Osteoblast (primary cell): ENCODE measurements around the gene LTA4H. TPM values are rescaled to one million over a fixed set of nuclear protein-coding genes. Genes with fewer than 3 reads are reported as not detected.
A peak's percentile ranks its signal among the peaks of the same experiment; 100 is the strongest.

Experiments
- DNase-seq: peaks from one replicate; pipeline ENCODE4 v3.0.0; 2011; ENCODE audit warnings: low spot score, mixed read lengths; ENCODE audit not compliant: insufficient read length; ENCODE audit errors: missing footprints
- H2AFZ ChIP-seq: 2 replicates; pipeline ENCODE4 v1.6.0; 2011; ENCODE audit warnings: mild to moderate bottlenecking, low read length
- H3K27ac ChIP-seq: 2 replicates; pipeline ENCODE4 v1.5.1; 2011; ENCODE audit warnings: mild to moderate bottlenecking, low read depth, low read length, moderate library complexity
- H3K27me3 ChIP-seq: 2 replicates; pipeline ENCODE4 v1.6.0; 2012; ENCODE audit warnings: mild to moderate bottlenecking, control low read depth, inconsistent platforms, low read length, moderate library complexity; ENCODE audit not compliant: insufficient read depth
- H3K36me3 ChIP-seq: 2 replicates; pipeline ENCODE4 v1.5.1; 2011; ENCODE audit warnings: mild to moderate bottlenecking, low read length, control low read depth, moderate library complexity; ENCODE audit not compliant: insufficient read depth
- H3K4me1 ChIP-seq: 2 replicates; pipeline ENCODE4 v1.5.1; 2011; ENCODE audit warnings: mild to moderate bottlenecking, low read length, control low read depth, moderate library complexity; ENCODE audit not compliant: insufficient read depth
- H3K4me2 ChIP-seq: 2 replicates; pipeline ENCODE4 v1.6.0; 2011; ENCODE audit warnings: mild to moderate bottlenecking, low read length; ENCODE audit not compliant: insufficient read depth
- H3K4me3 ChIP-seq: fragments of 200-600 bp; sonication (generic); 3 replicates; pipeline ENCODE4 v1.5.1; 2012; ENCODE audit warnings: mild to moderate bottlenecking, low read length, inconsistent platforms; ENCODE audit not compliant: insufficient read depth
- H3K79me2 ChIP-seq: 2 replicates; pipeline ENCODE4 v1.6.0; 2012; ENCODE audit warnings: mild to moderate bottlenecking, low read length, control low read depth, inconsistent platforms; ENCODE audit not compliant: insufficient read depth
- H3K9me3 ChIP-seq: 2 replicates; pipeline ENCODE4 v1.5.1; 2011; ENCODE audit warnings: low read depth, low read length, control low read depth
- H4K20me1 ChIP-seq: 2 replicates; pipeline ENCODE4 v1.6.0; 2012; ENCODE audit warnings: mild to moderate bottlenecking, low read length, control low read depth; ENCODE audit not compliant: insufficient read depth
- CTCF ChIP-seq: IDR thresholded peaks from 2 replicates; pipeline ENCODE4 v1.5.1; 2011; ENCODE audit warnings: mild to moderate bottlenecking, low read depth, low read length, moderate library complexity; ENCODE audit errors: extremely low read depth
- total RNA-seq: library from RNA; depleted of rRNA; stranded (reverse); fragments of >200 nt; gene quantifications from 2 replicates; pipeline ENCODE4 v1.2.3, GENCODE V29; 2012

LTA4H gene
- total RNA-seq, 1 donor, result 73.8 TPM

- H3K36me3 ChIP-seq, result no peaks in the 10 kb centered on the region
- no peak overlapping the region for H3K4me3 ChIP-seq
- no peak for DNase-seq
- H3K27ac ChIP-seq, result no peak overlapping the region
- no peak for TF ChIP-seq CTCF
- H3K79me2 ChIP-seq, result no peaks in the 10 kb centered on the region
- H4K20me1 ChIP-seq, result no peaks in the 10 kb centered on the region
- no peak overlapping the region for H2AFZ ChIP-seq
- H3K4me2 ChIP-seq, result no peak overlapping the region
- H3K9me3 ChIP-seq, result no peaks in the 10 kb centered on the region
- H3K4me1 ChIP-seq, result no peaks in the 10 kb centered on the region
- H3K27me3 ChIP-seq, result peaks cover 2% of the 10 kb centered on the region
These were observed 68.1 kb downstream of the LTA4H start for GRCh38 chr12:95967301-95967700.

DNA sequence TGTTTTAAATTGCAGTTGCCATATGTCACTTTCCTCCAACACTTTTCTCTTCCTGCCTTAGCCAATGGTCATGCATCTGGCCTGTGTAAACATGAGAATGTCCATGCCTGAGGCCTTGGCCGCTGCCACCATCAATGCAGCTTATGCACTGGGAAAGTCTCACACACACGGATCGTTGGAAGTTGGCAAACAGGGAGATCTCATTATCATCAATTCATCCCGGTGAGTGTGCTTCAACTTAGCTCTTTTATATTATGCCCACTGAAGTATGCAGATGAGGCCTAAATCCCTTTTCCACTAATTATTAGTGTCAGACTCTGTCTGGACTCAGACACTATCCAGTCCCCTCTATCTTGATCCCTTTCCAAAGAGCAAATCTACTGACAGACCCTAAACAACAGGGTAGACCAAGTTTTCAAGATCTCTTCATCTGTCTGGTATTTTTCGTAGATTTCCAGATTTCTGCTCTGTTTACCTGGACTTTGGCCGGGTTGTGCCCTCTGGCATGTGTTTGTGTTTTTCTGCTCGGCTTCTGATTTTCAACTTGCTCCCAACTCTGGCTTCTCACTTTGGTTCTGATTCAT, 69.0 kb downstream of the LTA4H start:
- Histone ChIP-seq H3K4me3 (no peak overlapping the region), H2AFZ (no peak overlapping the region)
- no peak for TF ChIP-seq CTCF

GRCh38 chr12:95963096-95963495, 72.3 kb downstream of the LTA4H start:
- Histone ChIP-seq H2AFZ (no peak overlapping the region), H3K27ac (no peak overlapping the region), H4K20me1 (no peaks in the 10 kb centered on the region), H3K4me3 (no peak overlapping the region), H3K79me2 (no peaks in the 10 kb centered on the region), H3K4me1 (no peaks in the 10 kb centered on the region), H3K27me3 (peaks cover 3% of the 10 kb centered on the region), H3K4me2 (no peak overlapping the region), H3K9me3 (no peaks in the 10 kb centered on the region), H3K36me3 (no peaks in the 10 kb centered on the region)
- TF ChIP-seq CTCF, result peak; percentile 22
- no peak for DNase-seq

More for the DNA sequence above, 69.0 kb downstream of the LTA4H start:
- DNase-seq, result no peak
- peaks cover 3% of the 10 kb centered on the region for H3K27me3 ChIP-seq
- H3K27ac ChIP-seq, result no peak overlapping the region
- no peaks in the 10 kb centered on the region for H3K36me3 ChIP-seq
- H3K4me2 ChIP-seq, result no peak overlapping the region
- no peaks in the 10 kb centered on the region for H4K20me1 ChIP-seq
- no peaks in the 10 kb centered on the region for H3K79me2 ChIP-seq
- H3K4me1 ChIP-seq, result no peaks in the 10 kb centered on the region
- H3K9me3 ChIP-seq, result no peaks in the 10 kb centered on the region

GRCh38 chr12:95962222-95962621, 73.2 kb downstream of the LTA4H start:
- Histone ChIP-seq H2AFZ (no peak overlapping the region), H3K9me3 (no peaks in the 10 kb centered on the region), H4K20me1 (no peaks in the 10 kb centered on the region), H3K27ac (no peak overlapping the region), H3K79me2 (no peaks in the 10 kb centered on the region), H3K4me3 (no peak overlapping the region), H3K36me3 (no peaks in the 10 kb centered on the region), H3K4me2 (no peak overlapping the region), H3K4me1 (no peaks in the 10 kb centered on the region), H3K27me3 (peaks cover 6% of the 10 kb centered on the region)
- no peak for TF ChIP-seq CTCF
- DNase-seq, result no peak
